Loucy (cell line): Measurements from ENCODE around the gene CTRL.

Experiments
- H2AFZ ChIP-seq: fragments of 200-600 bp; sonication (generic); 2 replicates; pipeline ENCODE4 v1.6.0; 2016; ENCODE audit warnings: antibody characterized with exemption, mild to moderate bottlenecking, low read length, moderate library complexity
- H3F3A ChIP-seq: fragments of 200-600 bp; 2 replicates; pipeline ENCODE4 v1.6.0; 2016; ENCODE audit warnings: antibody characterized with exemption, low read depth, mild to moderate bottlenecking
- H3K27me3 ChIP-seq: fragments of 200-600 bp; sonication (generic); 2 replicates; pipeline ENCODE4 v1.6.1; 2014; ENCODE audit warnings: low read length, mild to moderate bottlenecking; ENCODE audit not compliant: insufficient read depth, poor library complexity, severe bottlenecking
- H3K36me3 ChIP-seq: fragments of 200-600 bp; sonication (generic); 2 replicates; pipeline ENCODE4 v1.6.1; 2016; ENCODE audit warnings: low read length; ENCODE audit not compliant: insufficient read depth
- H3K4me1 ChIP-seq: fragments of 200-600 bp; sonication (generic); 2 replicates; pipeline ENCODE4 v1.5.1; 2014; ENCODE audit warnings: low read length, mild to moderate bottlenecking; ENCODE audit not compliant: insufficient read depth, poor library complexity, severe bottlenecking
- H3K4me2 ChIP-seq: fragments of 200-600 bp; sonication (generic); 2 replicates; pipeline ENCODE4 v1.6.0; 2014; ENCODE audit warnings: antibody characterized with exemption, low read length, low read depth, mild to moderate bottlenecking; ENCODE audit not compliant: poor library complexity, severe bottlenecking
- H3K4me3 ChIP-seq: fragments of 200-600 bp; sonication (generic); 2 replicates; pipeline ENCODE4 v1.5.1; 2014; ENCODE audit warnings: low read length, mild to moderate bottlenecking, mixed read lengths; ENCODE audit not compliant: poor library complexity, severe bottlenecking
- H3K79me2 ChIP-seq: fragments of 200-600 bp; sonication (generic); 2 replicates; pipeline ENCODE4 v1.6.1; 2014; ENCODE audit warnings: low read length; ENCODE audit not compliant: insufficient read depth
- H3K9ac ChIP-seq: fragments of 200-600 bp; sonication (generic); 2 replicates; pipeline ENCODE4 v1.6.0; 2014; ENCODE audit warnings: mild to moderate bottlenecking, low read depth, low read length, moderate library complexity; ENCODE audit not compliant: poor library complexity, severe bottlenecking
- H3K9me2 ChIP-seq: fragments of 200-600 bp; sonication (generic); replicated peaks from 2 replicates; pipeline ENCODE4 v1.6.1; 2016; ENCODE audit warnings: low read depth, low read length, mixed read lengths
- H3K9me3 ChIP-seq: fragments of 200-600 bp; sonication (generic); 2 replicates; pipeline ENCODE4 v1.6.1; 2014; ENCODE audit warnings: mild to moderate bottlenecking, antibody characterized with exemption, low read length, low read depth; ENCODE audit not compliant: insufficient read depth
- H4K20me1 ChIP-seq: fragments of 200-600 bp; sonication (generic); 2 replicates; pipeline ENCODE4 v1.6.0; 2014; ENCODE audit warnings: antibody characterized with exemption, low read length, mild to moderate bottlenecking; ENCODE audit not compliant: insufficient read depth, poor library complexity, severe bottlenecking
- EZH2phosphoT487 ChIP-seq: fragments of 200-600 bp; IDR thresholded peaks from 2 replicates; pipeline ENCODE4 v1.6.1; 2018; ENCODE audit warnings: antibody characterized with exemption, mild to moderate bottlenecking, moderate library complexity, borderline replicate concordance
- TF ChIP-seq, protein P1 (sequence below): fragments of 200-600 bp; sonication (generic); conservative IDR thresholded peaks from 2 replicates; pipeline ENCODE4 v1.5.1; 2014; ENCODE audit warnings: mild to moderate bottlenecking, antibody characterized with exemption, low read length

CTRL gene

DNA sequence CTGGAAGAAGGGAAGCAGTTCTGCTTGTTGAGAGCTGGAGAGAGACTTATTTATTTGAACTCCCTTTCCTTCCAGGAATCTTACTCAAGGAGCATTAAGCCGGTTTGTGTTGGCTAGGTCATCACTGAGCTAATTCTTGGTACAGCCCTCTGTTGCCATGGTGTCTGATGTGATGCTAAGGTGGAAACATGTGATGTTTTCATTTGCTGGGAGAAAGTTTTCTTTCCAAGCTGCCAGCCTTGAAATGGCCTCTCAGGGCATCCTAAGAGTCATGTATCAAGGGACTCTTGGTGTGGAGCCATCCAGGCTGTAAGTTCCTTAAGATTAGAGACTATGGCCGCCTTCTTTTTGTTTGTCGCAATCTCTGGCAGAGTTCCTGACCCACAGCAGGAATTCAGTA lies 34.4 kb downstream of the CTRL start:
- Histone ChIP-seq H2AFZ (no peak overlapping the region), H3K27me3 (no peaks in the 10 kb centered on the region), H3K9ac (no peak overlapping the region), H3K79me2 (peaks cover 48% of the 10 kb centered on the region), H3F3A (no peaks in the 10 kb centered on the region), H3K36me3 (no peaks in the 10 kb centered on the region), H3K9me2 (no peaks in the 10 kb centered on the region), H3K4me2 (no peak overlapping the region), H3K9me3 (no peaks in the 10 kb centered on the region), H3K4me1 (peaks cover 22% of the 10 kb centered on the region), H3K4me3 (no peak overlapping the region), H4K20me1 (no peaks in the 10 kb centered on the region)
- TF ChIP-seq, protein P1, sequence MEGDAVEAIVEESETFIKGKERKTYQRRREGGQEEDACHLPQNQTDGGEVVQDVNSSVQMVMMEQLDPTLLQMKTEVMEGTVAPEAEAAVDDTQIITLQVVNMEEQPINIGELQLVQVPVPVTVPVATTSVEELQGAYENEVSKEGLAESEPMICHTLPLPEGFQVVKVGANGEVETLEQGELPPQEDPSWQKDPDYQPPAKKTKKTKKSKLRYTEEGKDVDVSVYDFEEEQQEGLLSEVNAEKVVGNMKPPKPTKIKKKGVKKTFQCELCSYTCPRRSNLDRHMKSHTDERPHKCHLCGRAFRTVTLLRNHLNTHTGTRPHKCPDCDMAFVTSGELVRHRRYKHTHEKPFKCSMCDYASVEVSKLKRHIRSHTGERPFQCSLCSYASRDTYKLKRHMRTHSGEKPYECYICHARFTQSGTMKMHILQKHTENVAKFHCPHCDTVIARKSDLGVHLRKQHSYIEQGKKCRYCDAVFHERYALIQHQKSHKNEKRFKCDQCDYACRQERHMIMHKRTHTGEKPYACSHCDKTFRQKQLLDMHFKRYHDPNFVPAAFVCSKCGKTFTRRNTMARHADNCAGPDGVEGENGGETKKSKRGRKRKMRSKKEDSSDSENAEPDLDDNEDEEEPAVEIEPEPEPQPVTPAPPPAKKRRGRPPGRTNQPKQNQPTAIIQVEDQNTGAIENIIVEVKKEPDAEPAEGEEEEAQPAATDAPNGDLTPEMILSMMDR = no peak
- TF ChIP-seq EZH2phosphoT487 = no peak

DNA sequence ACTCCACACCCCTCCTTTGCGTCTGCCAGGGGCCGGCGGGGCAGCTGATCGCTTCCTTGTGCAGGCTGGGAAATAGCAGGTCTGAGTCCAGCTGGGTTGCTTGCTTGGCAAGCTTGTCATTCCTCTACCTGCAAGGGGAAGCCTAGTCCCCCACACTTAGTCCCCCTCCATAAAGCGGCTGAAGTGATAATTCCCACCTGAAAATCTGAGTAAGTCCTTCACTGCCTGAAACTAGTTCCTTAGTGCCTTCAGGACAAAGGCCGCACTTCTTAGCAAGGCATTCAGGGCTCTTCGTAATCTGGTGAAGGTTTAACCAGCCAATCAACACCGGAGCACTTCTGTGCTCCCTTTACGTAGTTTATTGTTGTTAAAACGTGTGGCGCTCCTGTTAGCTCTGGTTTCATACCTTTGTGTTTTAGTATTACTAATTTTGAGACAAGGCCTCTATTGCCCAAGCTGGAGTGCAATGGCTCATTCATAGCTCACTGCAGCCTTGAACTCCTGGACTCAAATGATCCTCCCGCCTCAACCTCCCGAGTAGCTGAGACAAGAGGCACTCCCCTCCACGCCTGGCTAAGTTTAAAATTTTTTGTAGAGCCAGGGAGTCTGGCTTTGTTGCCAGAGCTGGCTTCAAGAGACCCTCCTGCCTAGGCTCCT lies 37.8 kb downstream of the CTRL start:
- no peaks in the 10 kb centered on the region for H3K9me2 ChIP-seq
- H3K4me2 ChIP-seq = peak overlapping the region; percentile 97
- no peak for TF ChIP-seq EZH2phosphoT487
- TF ChIP-seq, protein P1 = no peak
- no peak overlapping the region for H2AFZ ChIP-seq
- H3K9me3 ChIP-seq = no peaks in the 10 kb centered on the region
- peaks cover 23% of the 10 kb centered on the region for H3K4me1 ChIP-seq
- no peaks in the 10 kb centered on the region for H3K27me3 ChIP-seq
- peak overlapping the region; percentile 94 for H3K9ac ChIP-seq
- no peaks in the 10 kb centered on the region for H4K20me1 ChIP-seq
- peaks cover 39% of the 10 kb centered on the region for H3K79me2 ChIP-seq
- no peaks in the 10 kb centered on the region for H3F3A ChIP-seq
- H3K36me3 ChIP-seq = no peaks in the 10 kb centered on the region
- H3K4me3 ChIP-seq = peak overlapping the region; percentile 85

DNA sequence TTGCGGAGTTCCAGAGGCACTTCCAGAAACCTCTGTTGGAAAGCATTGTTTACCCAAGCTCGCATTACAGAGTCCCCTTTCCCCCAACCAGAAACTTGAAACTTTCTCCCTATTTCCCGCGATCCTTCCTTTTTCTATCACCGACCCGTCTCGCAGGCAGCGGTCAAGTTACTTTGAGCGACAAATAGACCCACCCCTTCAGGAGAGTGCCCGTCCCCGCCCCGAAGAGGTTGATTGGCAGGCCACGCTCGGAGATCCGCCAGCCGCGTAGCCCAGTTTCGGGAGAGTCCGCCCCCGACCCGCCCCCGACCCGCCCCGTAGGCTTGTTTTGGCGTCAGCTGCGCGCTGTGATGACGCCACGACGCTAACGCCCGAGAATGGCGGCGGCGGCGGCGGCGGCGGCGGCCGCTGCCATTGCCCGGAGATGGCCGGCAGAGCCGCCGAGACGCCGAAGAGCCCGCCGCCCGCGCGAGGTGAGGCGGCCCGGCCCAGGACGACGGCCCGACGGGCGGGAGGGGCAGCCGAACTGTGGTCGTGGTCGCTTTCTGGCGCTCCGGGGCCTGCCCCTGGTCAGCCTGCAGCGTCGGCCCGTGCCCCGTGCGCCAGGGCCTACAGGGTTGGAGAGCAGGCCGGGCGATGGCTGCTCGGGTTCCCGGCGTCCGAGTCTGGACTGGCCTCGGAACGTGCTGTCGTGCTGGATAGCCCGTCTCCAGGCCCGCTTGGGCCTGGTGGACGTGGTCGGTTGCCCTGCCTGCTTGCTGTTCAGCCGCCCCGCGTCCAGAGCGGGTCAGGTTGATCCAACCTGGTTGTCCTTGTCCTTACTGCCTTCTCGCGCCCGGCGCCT lies 38.5 kb downstream of the CTRL start, which contains the start of gene PSKH1:
PSKH1 (plus strand) TSS at position 356 of the 844 bp plus-strand sequence. CDS start 15,496 bp downstream, outside the sequence.
- peak within 1 kb of the TSS; percentile 97 for H3K4me2 ChIP-seq
- no peaks in the 10 kb centered on the region for H3K9me2 ChIP-seq
- peak within 1 kb of the TSS; percentile 85 for H3K4me3 ChIP-seq
- H3K27me3 ChIP-seq = no peaks in the 10 kb centered on the region
- peak within 1 kb of the TSS; percentile 76 for H2AFZ ChIP-seq
- no peaks in the 10 kb centered on the region for H4K20me1 ChIP-seq
- peak within 1 kb of the TSS; percentile 94 for H3K9ac ChIP-seq
- TF ChIP-seq, protein P1 = no peak
- TF ChIP-seq EZH2phosphoT487 = no peak
- H3F3A ChIP-seq = no peaks in the 10 kb centered on the region
- no peaks in the 10 kb centered on the region for H3K36me3 ChIP-seq
- H3K4me1 ChIP-seq = peaks cover 23% of the 10 kb centered on the region
- H3K9me3 ChIP-seq = no peaks in the 10 kb centered on the region
- H3K79me2 ChIP-seq = peaks cover 39% of the 10 kb centered on the region
